ENCODE results near the gene COMMD3.
"Not testable (repeated sequence)": the region's sequence is repeated elsewhere in the genome, so short reads cannot be mapped to it uniquely, and the experiment has no call there.

The COMMD3 gene

GRCh38 chr10:22340329-22341189 is 24.4 kb downstream of the COMMD3 start:
- peak; percentile 76 for DNase-seq

GRCh38 chr10:22341190-22341925 is 25.2 kb downstream of the COMMD3 start:
- no peak for DNase-seq

GRCh38 chr10:22341926-22342196 is 25.7 kb downstream of the COMMD3 start:
- no peak for DNase-seq

- DNase-seq = peak; percentile 10
Observed at GRCh38 chr10:22342421-22342820, 26.2 kb downstream of the COMMD3 start.

- DNase-seq = no peak
Observed at GRCh38 chr10:22343731-22344130, 27.5 kb downstream of the COMMD3 start.

- no peak for DNase-seq
Observed at GRCh38 chr10:22344249-22344648, 28.1 kb downstream of the COMMD3 start.

- peak; percentile 12 for DNase-seq
Observed at GRCh38 chr10:22344781-22345300, 28.7 kb downstream of the COMMD3 start.

GRCh38 chr10:22345301-22346095 is 29.3 kb downstream of the COMMD3 start, which contains the start of gene SPAG6:
Gene SPAG6, plus strand, starts transcription at chr10:22345496. Its CDS starts 116 bp downstream, at chr10:22345612.
- peak; percentile 54 for DNase-seq

GRCh38 chr10:22346096-22346661 is 30.0 kb downstream of the COMMD3 start:
- no peak for DNase-seq

GRCh38 chr10:22349755-22350154 is 33.6 kb downstream of the COMMD3 start:
- no peak for DNase-seq

GRCh38 chr10:22351131-22351703 is 35.0 kb downstream of the COMMD3 start:
- DNase-seq = no peak

GRCh38 chr10:22356324-22356873 is 40.2 kb downstream of the COMMD3 start:
- no peak for DNase-seq

GRCh38 chr10:22357770-22358169 is 41.6 kb downstream of the COMMD3 start:
- not testable (repeated sequence) for DNase-seq

GRCh38 chr10:22363305-22363704 is 47.1 kb downstream of the COMMD3 start:
- no peak for DNase-seq

GRCh38 chr10:22364407-22365140 is 48.4 kb downstream of the COMMD3 start:
- DNase-seq = no peak

- DNase-seq = no peak
Observed at GRCh38 chr10:22365233-22365632, 49.0 kb downstream of the COMMD3 start.

GRCh38 chr10:22365644-22366434 is 49.7 kb downstream of the COMMD3 start:
- no peak for DNase-seq

- DNase-seq = no peak
Observed at GRCh38 chr10:22366435-22366703, 50.2 kb downstream of the COMMD3 start.

GRCh38 chr10:22366771-22367170 is 50.6 kb downstream of the COMMD3 start:
- DNase-seq = no peak

GRCh38 chr10:22367471-22367870 is 51.3 kb downstream of the COMMD3 start:
- no peak for DNase-seq

GRCh38 chr10:22368402-22368801 is 52.2 kb downstream of the COMMD3 start:
- DNase-seq = no peak
